HEK293 (cell line): Measurements from ENCODE around the gene HNRNPH2.

Experiments used
- CTCF ChIA-PET: fragments of 350-600 bp; formaldehyde crosslinking; extraction: SDS; loops from one replicate; lab custom pipeline; 2021; ENCODE audit warnings: antibody characterized with exemption; lab: Yijun Ruan, JAX
- POLR2A ChIA-PET: fragments of 300-600 bp; formaldehyde crosslinking; extraction: SDS; loops from one replicate; lab custom pipeline; 2020; ENCODE audit warnings: antibody characterized with exemption, inconsistent platforms; lab: Yijun Ruan, JAX
- H3K27ac ChIP-seq: fragments of 200-500 bp; sonication (Bioruptor generic); 2 replicates; pipeline ENCODE4 v1.5.1; 2014; ENCODE audit warnings: low read depth, low read length, control low read depth, inconsistent platforms; ENCODE audit errors: extremely low read depth
- H3K36me3 ChIP-seq, 2 experiments: fragments of 200-500 bp in 1 of 2; sonication (Bioruptor generic) in 1 of 2; 1 replicate in 1 of 2; 2 replicates in 1 of 2; pipeline ENCODE4 v1.5.1; 2014 to 2017; ENCODE audit warnings: inconsistent platforms in 2 of 2, low read length in 2 of 2; ENCODE audit not compliant: control insufficient read depth in 2 of 2, insufficient read depth in 1 of 2
- H3K4me1 ChIP-seq: fragments of 200-500 bp; sonication (Bioruptor generic); 2 replicates; pipeline ENCODE4 v1.5.1; 2014; ENCODE audit warnings: mild to moderate bottlenecking, low read length, inconsistent platforms; ENCODE audit not compliant: control insufficient read depth, insufficient read depth
- H3K4me3 ChIP-seq: 2 replicates; pipeline ENCODE4 v1.5.1; 2011; ENCODE audit warnings: low read depth, mild to moderate bottlenecking, control low read depth, low read length, moderate library complexity
- H3K9me3 ChIP-seq: fragments of 200-500 bp; sonication (Bioruptor generic); 2 replicates; pipeline ENCODE4 v1.5.1; 2014; ENCODE audit warnings: low read depth, low read length, inconsistent platforms; ENCODE audit not compliant: control insufficient read depth, insufficient read depth
- BCL6B ChIP-seq: fragments of 450-650 bp; formaldehyde crosslinking; IDR thresholded peaks from 2 replicates; pipeline ENCODE4 v1.5.1; 2017; ENCODE audit warnings: missing biosample characterization, missing genetic modification characterization
- KLF1 ChIP-seq: fragments of 450-650 bp; formaldehyde crosslinking; IDR thresholded peaks from 2 replicates; pipeline ENCODE4 v1.5.1; 2016; ENCODE audit warnings: missing biosample characterization, missing genetic modification characterization
- PRDM1 ChIP-seq: fragments of 450-650 bp; formaldehyde crosslinking; IDR thresholded peaks from 2 replicates; pipeline ENCODE4; 2016; ENCODE audit warnings: missing biosample characterization, missing genetic modification characterization
- SCRT2 ChIP-seq: fragments of 450-650 bp; formaldehyde crosslinking; IDR thresholded peaks from 2 replicates; pipeline ENCODE4 v1.5.1; 2016; ENCODE audit warnings: missing biosample characterization, missing genetic modification characterization
- YY2 ChIP-seq: fragments of 450-650 bp; formaldehyde crosslinking; IDR thresholded peaks from 2 replicates; pipeline ENCODE4 v1.5.1; 2016; ENCODE audit warnings: missing biosample characterization, missing genetic modification characterization
- ZBTB44 ChIP-seq: fragments of 450-650 bp; IDR thresholded peaks from 2 replicates; pipeline ENCODE4 v1.5.1; 2018; ENCODE audit warnings: missing biosample characterization, mild to moderate bottlenecking, missing genetic modification characterization
- ZNF114 ChIP-seq: fragments of 450-650 bp; formaldehyde crosslinking; IDR thresholded peaks from 2 replicates; pipeline ENCODE4 v1.5.0; 2017; ENCODE audit warnings: missing biosample characterization, missing genetic modification characterization
- ZNF155 ChIP-seq: fragments of 450-650 bp; formaldehyde crosslinking; IDR thresholded peaks from 2 replicates; pipeline ENCODE4 v1.5.1; 2016; ENCODE audit warnings: missing biosample characterization, missing genetic modification characterization
- ZNF184 ChIP-seq: fragments of 450-650 bp; IDR thresholded peaks from 2 replicates; pipeline ENCODE4 v1.5.1; 2018; ENCODE audit warnings: missing biosample characterization, mild to moderate bottlenecking, missing genetic modification characterization
- ZNF311 ChIP-seq: fragments of 450-650 bp; formaldehyde crosslinking; IDR thresholded peaks from 2 replicates; pipeline ENCODE4 v1.5.1; 2017; ENCODE audit warnings: missing biosample characterization, missing genetic modification characterization, borderline replicate concordance
- ZNF341 ChIP-seq: fragments of 450-650 bp; formaldehyde crosslinking; IDR thresholded peaks from 2 replicates; pipeline ENCODE4; 2016; ENCODE audit warnings: low read depth, missing biosample characterization, missing genetic modification characterization
- ZNF433 ChIP-seq: fragments of 450-650 bp; formaldehyde crosslinking; IDR thresholded peaks from 2 replicates; pipeline ENCODE4 v1.5.1; 2016; ENCODE audit warnings: missing biosample characterization, missing genetic modification characterization, low read depth
- ZNF449 ChIP-seq: fragments of 450-650 bp; formaldehyde crosslinking; IDR thresholded peaks from 2 replicates; pipeline ENCODE4 v1.5.1; 2017; ENCODE audit warnings: missing biosample characterization, mild to moderate bottlenecking, missing genetic modification characterization, moderate library complexity
- ZNF488 ChIP-seq: fragments of 450-650 bp; formaldehyde crosslinking; IDR thresholded peaks from 2 replicates; pipeline ENCODE4 v1.5.1; 2016; ENCODE audit warnings: missing biosample characterization, missing genetic modification characterization
- ZNF501 ChIP-seq: fragments of 450-650 bp; formaldehyde crosslinking; IDR thresholded peaks from 2 replicates; pipeline ENCODE4 v1.5.1; 2016; ENCODE audit warnings: missing biosample characterization, missing genetic modification characterization
- ZNF513 ChIP-seq: fragments of 450-650 bp; IDR thresholded peaks from 2 replicates; pipeline ENCODE4 v1.5.1; 2018; ENCODE audit warnings: missing biosample characterization, missing genetic modification characterization
- ZNF624 ChIP-seq: fragments of 450-650 bp; formaldehyde crosslinking; IDR thresholded peaks from 2 replicates; pipeline ENCODE4 v1.5.1; 2017; ENCODE audit warnings: missing biosample characterization, missing genetic modification characterization
- ZNF843 ChIP-seq: fragments of 450-650 bp; formaldehyde crosslinking; IDR thresholded peaks from 2 replicates; pipeline ENCODE4 v1.5.1; 2016; ENCODE audit warnings: missing biosample characterization, missing genetic modification characterization
- ZSCAN18 ChIP-seq: fragments of 450-650 bp; formaldehyde crosslinking; IDR thresholded peaks from 2 replicates; pipeline ENCODE4 v1.5.1; 2016; ENCODE audit warnings: missing biosample characterization, missing genetic modification characterization
- ZSCAN23 ChIP-seq: fragments of 450-650 bp; formaldehyde crosslinking; IDR thresholded peaks from 2 replicates; pipeline ENCODE4 v1.5.1; 2016; ENCODE audit warnings: missing biosample characterization, missing genetic modification characterization
- ZSCAN4 ChIP-seq: fragments of 450-650 bp; formaldehyde crosslinking; IDR thresholded peaks from 2 replicates; pipeline ENCODE4 v1.5.1; 2017; ENCODE audit warnings: missing biosample characterization, missing genetic modification characterization
- ZSCAN5A ChIP-seq: fragments of 450-650 bp; formaldehyde crosslinking; IDR thresholded peaks from 2 replicates; pipeline ENCODE4 v1.5.1; 2016; ENCODE audit warnings: missing biosample characterization, missing genetic modification characterization

Gene HNRNPH2

GRCh38 chrX:101417190-101417589, 9.2 kb downstream of the HNRNPH2 start:
- no peak for TF ChIP-seq ZSCAN23
- TF ChIP-seq KLF1 (tag by site-specific recombination), result no peak
- no peak for TF ChIP-seq ZNF624
- TF ChIP-seq ZSCAN4 (tag by site-specific recombination), result no peak
- no peak for TF ChIP-seq ZNF449 (tag by site-specific recombination)
- TF ChIP-seq ZBTB44, result no peak
- no peak for TF ChIP-seq ZNF433 (tag by site-specific recombination)
- no peak for TF ChIP-seq YY2
- TF ChIP-seq ZNF488 (tag by site-specific recombination), result no peak
- no peak for TF ChIP-seq ZNF155
- no peak for TF ChIP-seq PRDM1 (tag by site-specific recombination)
- no peak for TF ChIP-seq ZNF843 (tag by site-specific recombination)
- H3K4me3 ChIP-seq, result no peak overlapping the region
- ChIA-PET POLR2A (interaction anchor here (0.9 kb wide), 1 partner anchor 27 kb away, joined by 4 read pairs; the partner anchor contains the start of gene RPL36A), CTCF (interaction anchor here (1.0 to 5.0 kb wide), 4 partner anchors 10 to 387 kb away, joined by 3 to 28 read pairs (median 7); no protein-coding TSS in a partner anchor)
- H3K36me3 ChIP-seq, result peaks cover 0 to 19% of the 10 kb centered on the region in 2 experiments; a peak in 1 of 3 replicates
- H3K4me1 ChIP-seq, result 0 out of 2 replicates have a peak, but pooled peaks cover 2% of the 10 kb centered on the region
- H3K9me3 ChIP-seq, result no peaks in the 10 kb centered on the region
- no peak overlapping the region for H3K27ac ChIP-seq

- Histone ChIP-seq H3K36me3 (peaks cover 0 to 9% of the 10 kb centered on the region in 2 experiments; a peak in 2 of 3 replicates), H3K9me3 (no peaks in the 10 kb centered on the region), H3K27ac (peak overlapping the region; percentile 72), H3K4me1 (0 out of 2 replicates have a peak, but pooled peaks cover 2% of the 10 kb centered on the region), H3K4me3 (peak overlapping the region; percentile 51)
- ChIA-PET CTCF (interaction anchor here (0.5 to 5.0 kb wide), 6 partner anchors 9 to 386 kb away, joined by 3 to 28 read pairs (median 4); no protein-coding TSS in a partner anchor), POLR2A (interaction anchor here (0.6 to 1.4 kb wide), 5 partner anchors 11 to 28 kb away, joined by 3 to 5 read pairs (median 4); partner anchors contain the start of genes GLA, HNRNPH2 and RPL36A)
- TF ChIP-seq ZNF341 (tag by site-specific recombination) (0 out of 2 replicates have a peak, but pooled peaks have one; percentile 9), BCL6B (no peak), ZNF184 (tag by site-specific recombination) (no peak), ZNF311 (tag by site-specific recombination) (no peak), ZSCAN5A (tag by site-specific recombination) (peak; percentile 34; the same call in 1 of the 2 replicates), SCRT2 (tag by site-specific recombination) (no peak), ZSCAN18 (tag by site-specific recombination) (no peak), ZNF501 (tag by site-specific recombination) (no peak), ZNF114 (tag by site-specific recombination) (no peak), PRDM1 (tag by site-specific recombination) (peak; percentile 80), ZNF513 (no peak)
These were observed 10.2 kb downstream of the HNRNPH2 start for GRCh38 chrX:101417981-101418841.
